PC-3 (cell line): ENCODE results near the gene PTPA.

Source experiments
- EZH2 ChIP-seq: fragments of 300-600 bp; sonication (generic); IDR thresholded peaks from one replicate; pipeline ENCODE4 v1.6.1; 2017; ENCODE audit warnings: antibody characterized with exemption, mild to moderate bottlenecking, low read length; ENCODE audit not compliant: unreplicated experiment
- EZH2phosphoT487 ChIP-seq: fragments of 300-600 bp; sonication (generic); IDR thresholded peaks from 2 replicates; pipeline ENCODE4 v1.6.1; 2018; ENCODE audit warnings: mild to moderate bottlenecking, antibody characterized with exemption, low read length, borderline replicate concordance
- TF ChIP-seq, protein P1 (sequence below): fragments of 300-600 bp; sonication (generic); conservative IDR thresholded peaks from 2 replicates; pipeline ENCODE4 v1.5.1; 2017; ENCODE audit warnings: antibody characterized with exemption, low read depth, mild to moderate bottlenecking, low read length

DNA sequence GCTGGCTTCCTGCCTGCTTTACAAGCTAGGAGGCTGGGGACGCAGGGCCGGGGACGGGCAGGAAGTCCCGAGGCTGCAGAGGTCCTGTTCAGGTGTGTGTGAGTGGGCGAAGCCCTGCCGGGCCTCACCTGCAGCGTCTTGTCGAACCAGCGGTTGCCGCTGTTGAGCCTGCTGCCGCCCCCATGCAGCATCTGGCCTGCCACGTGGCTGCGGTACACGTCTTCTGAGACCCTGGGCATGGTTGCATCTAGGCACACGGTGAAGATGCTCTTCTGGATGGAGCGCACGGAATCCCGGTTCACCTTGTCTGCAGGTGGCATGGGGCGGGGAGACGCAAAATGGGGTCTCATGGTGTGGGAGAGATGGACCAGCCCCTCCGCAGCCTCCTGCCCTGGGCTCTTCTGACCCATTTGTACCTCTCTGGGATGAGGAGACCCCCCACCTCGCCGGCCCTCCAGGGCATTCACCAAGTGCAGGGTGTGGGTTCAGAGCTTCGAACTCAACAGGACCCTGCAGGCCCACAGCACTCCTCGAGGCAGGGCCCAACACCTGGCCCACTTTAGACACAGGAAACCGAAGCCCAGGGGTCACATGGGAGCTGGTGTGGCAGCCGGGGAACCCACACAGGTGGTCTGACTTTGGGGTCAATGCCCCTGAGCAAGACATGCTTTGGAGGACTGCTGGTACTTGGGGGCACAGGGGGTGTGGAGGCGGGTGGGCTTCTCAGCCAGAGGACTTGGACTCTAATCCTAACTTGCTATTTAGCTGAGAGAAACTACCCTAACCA is 10.6 kb upstream of the PTPA start:
- TF ChIP-seq, protein P1, sequence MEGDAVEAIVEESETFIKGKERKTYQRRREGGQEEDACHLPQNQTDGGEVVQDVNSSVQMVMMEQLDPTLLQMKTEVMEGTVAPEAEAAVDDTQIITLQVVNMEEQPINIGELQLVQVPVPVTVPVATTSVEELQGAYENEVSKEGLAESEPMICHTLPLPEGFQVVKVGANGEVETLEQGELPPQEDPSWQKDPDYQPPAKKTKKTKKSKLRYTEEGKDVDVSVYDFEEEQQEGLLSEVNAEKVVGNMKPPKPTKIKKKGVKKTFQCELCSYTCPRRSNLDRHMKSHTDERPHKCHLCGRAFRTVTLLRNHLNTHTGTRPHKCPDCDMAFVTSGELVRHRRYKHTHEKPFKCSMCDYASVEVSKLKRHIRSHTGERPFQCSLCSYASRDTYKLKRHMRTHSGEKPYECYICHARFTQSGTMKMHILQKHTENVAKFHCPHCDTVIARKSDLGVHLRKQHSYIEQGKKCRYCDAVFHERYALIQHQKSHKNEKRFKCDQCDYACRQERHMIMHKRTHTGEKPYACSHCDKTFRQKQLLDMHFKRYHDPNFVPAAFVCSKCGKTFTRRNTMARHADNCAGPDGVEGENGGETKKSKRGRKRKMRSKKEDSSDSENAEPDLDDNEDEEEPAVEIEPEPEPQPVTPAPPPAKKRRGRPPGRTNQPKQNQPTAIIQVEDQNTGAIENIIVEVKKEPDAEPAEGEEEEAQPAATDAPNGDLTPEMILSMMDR = no peak
- TF ChIP-seq EZH2 = no peak
- no peak for TF ChIP-seq EZH2phosphoT487
